Hematopoietic multipotent progenitor cell treated with erythropoietin and hydrocortisone succinate and interleukin-3 and kit ligand, for 4 days (in vitro differentiated cells): ENCODE data around the gene FKBP6.
"Not testable (repeated sequence)": the region's sequence is repeated elsewhere in the genome, so short reads cannot be mapped to it uniquely, and the experiment has no call there.

Source experiments
- DNase-seq: peaks from one replicate; pipeline ENCODE4 v3.0.0-alpha.2; 2015

Gene FKBP6

DNA sequence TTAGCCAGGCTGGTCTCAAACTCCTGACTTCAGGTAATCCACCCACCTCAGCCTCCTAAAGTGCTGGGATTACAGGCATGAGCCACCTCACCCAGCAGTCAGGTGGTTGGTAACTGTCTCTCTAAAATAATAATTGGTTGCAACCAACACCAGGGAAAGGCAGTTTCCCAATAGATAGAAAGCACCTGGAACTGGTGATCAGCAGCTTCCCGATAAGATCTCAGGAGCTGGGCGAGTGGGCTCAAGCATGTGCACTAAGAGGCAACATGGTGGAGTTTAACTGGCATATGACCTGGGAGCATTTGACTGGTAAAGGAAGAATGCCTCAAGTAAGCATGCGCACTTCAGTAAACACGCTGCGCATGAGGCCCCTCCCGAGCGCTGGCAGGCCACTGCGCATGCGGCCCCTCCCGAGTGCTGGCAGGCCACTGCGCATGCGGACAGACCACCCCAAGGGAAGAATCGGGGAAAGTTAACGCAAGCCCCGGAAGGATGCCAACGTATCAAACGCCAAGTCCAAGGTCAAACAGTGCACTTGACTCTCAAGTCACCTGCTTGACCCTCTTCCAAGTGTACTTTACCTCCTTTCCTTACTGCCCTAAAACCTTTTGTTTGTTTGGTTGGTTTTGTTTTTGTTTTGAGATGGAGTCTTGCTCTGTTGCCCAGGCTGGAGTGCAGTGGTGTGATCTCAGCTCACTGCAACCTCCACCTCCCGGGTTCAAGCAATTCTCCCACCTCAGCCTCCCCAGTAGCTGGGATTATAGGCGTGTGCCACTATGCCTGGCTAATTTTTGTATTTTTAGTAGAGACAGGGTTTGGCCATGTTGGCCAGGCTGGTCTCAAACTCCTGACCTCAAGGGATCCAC is 71.5 kb downstream of the FKBP6 start:
- peak; percentile 87 for DNase-seq

DNA sequence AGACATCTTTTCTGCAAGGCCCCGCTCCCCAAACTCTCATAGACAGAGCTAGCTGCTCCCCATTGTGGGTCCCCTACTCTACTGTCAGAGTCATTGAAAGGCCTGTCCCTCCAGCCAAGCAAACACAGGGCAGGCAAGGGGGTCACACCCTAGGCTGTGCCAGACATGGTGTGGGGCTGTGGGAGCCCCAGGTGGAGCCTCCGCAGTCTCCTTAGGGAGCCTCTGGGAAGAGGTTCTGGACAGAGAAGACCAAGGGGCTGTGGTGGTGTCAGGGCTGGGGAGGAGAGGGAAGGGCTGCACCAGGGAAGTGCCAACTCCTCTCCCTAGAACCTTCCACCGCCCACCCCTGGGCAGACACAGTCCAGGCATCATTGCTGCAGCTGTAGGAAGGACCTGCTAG is 76.9 kb downstream of the FKBP6 start:
- not testable (repeated sequence) for DNase-seq
